CD8-positive, alpha-beta memory T cell (primary cell): ENCODE results near the gene TAGLN3. TPM values are rescaled to one million over a fixed set of nuclear protein-coding genes. Genes with fewer than 3 reads are reported as not detected.

ENCODE experiments used
- CTCF ChIA-PET: fragments of 350-600 bp; sonication (Branson Sonifier 250); formaldehyde crosslinking; loops from one replicate; lab custom pipeline; 2021; ENCODE audit warnings: antibody characterized with exemption; lab: Charles Lee
- POLR2A ChIA-PET: fragments of 350-600 bp; sonication (Branson Sonifier 250); formaldehyde crosslinking; loops from one replicate; lab custom pipeline; 2021; ENCODE audit warnings: antibody characterized with exemption; lab: Charles Lee
- DNase-seq, 5 donors: peaks; one replicate each; pipeline versions ENCODE4 v3.0.0 to v3.0.0-alpha.2; 2020 to 2022; ENCODE audit warnings: mixed read lengths in 1 of 5
- H3K27ac ChIP-seq: one replicate; pipeline ENCODE4 v1.7.0; 2013; ENCODE audit warnings: low read depth, mild to moderate bottlenecking, low read length, moderate library complexity
- H3K27me3 ChIP-seq: 2 replicates; pipeline ENCODE4 v1.7.0; 2013; ENCODE audit warnings: low read length, mild to moderate bottlenecking; ENCODE audit not compliant: insufficient read depth, poor library complexity, severe bottlenecking
- H3K36me3 ChIP-seq: 2 replicates; pipeline ENCODE4 v1.7.0; 2013; ENCODE audit warnings: mild to moderate bottlenecking, low read length, moderate library complexity; ENCODE audit not compliant: insufficient read depth
- H3K4me1 ChIP-seq: 2 replicates; pipeline ENCODE4 v1.7.0; 2013; ENCODE audit warnings: mild to moderate bottlenecking, low read length, moderate library complexity; ENCODE audit not compliant: insufficient read depth
- H3K4me3 ChIP-seq: 2 replicates; pipeline ENCODE4 v1.7.0; 2013; ENCODE audit warnings: mild to moderate bottlenecking, low read length
- H3K9me3 ChIP-seq: 2 replicates; pipeline ENCODE4 v1.7.0; 2013; ENCODE audit warnings: mild to moderate bottlenecking, low read length
- H3K27ac Mint-ChIP-seq, 8 donors: one replicate each; pipeline ENCODE4 v1.8.0; 2020 to 2021; ENCODE audit warnings: mixed read lengths in 8 of 8, mild to moderate bottlenecking in 6 of 8, inconsistent platforms in 3 of 8, moderate library complexity in 3 of 8
- H3K27me3 Mint-ChIP-seq, 2 donors: one replicate each; pipeline ENCODE4 v1.8.0; 2020 to 2021; ENCODE audit warnings: mixed read lengths in 2 of 2, mild to moderate bottlenecking in 1 of 2, moderate library complexity in 1 of 2
- H3K36me3 Mint-ChIP-seq, 3 donors: one replicate each; pipeline ENCODE4 v1.8.0; 2020 to 2021; ENCODE audit warnings: mixed read lengths in 3 of 3, inconsistent platforms in 1 of 3, mild to moderate bottlenecking in 1 of 3
- H3K4me1 Mint-ChIP-seq, 3 donors: one replicate each; pipeline ENCODE4 v1.8.0; 2020 to 2021; ENCODE audit warnings: mixed read lengths in 3 of 3, inconsistent platforms in 1 of 3, mild to moderate bottlenecking in 1 of 3
- H3K4me3 Mint-ChIP-seq, 7 donors: one replicate each; pipeline ENCODE4 v1.8.0; 2020 to 2021; ENCODE audit warnings: mixed read lengths in 7 of 7, mild to moderate bottlenecking in 6 of 7, moderate library complexity in 4 of 7, inconsistent platforms in 2 of 7
- H3K9me3 Mint-ChIP-seq, 5 donors: one replicate each; pipeline ENCODE4 v1.8.0; 2020 to 2022; ENCODE audit warnings: mixed read lengths in 5 of 5, mild to moderate bottlenecking in 3 of 5, moderate library complexity in 2 of 5, inconsistent platforms in 1 of 5
- polyA plus RNA-seq: library from polyadenylated mRNA; unstranded; fragments of 300-500 nt; fragmentation: Illumina TruSeq; gene quantifications from one replicate; pipeline ENCODE4 v1.2.3, GENCODE V29; 2021
- total RNA-seq, 2 experiments: library from RNA; stranded (reverse); gene quantifications; one replicate each; pipeline ENCODE4 v1.2.3, GENCODE V29; 2021

TAGLN3 gene
- total and polyA plus RNA-seq, 3 experiments from 2014 or later = not detected

- Histone ChIP-seq H3K4me1 (peaks cover 15% of the 10 kb centered on the region), H3K27ac (no peak overlapping the region), H3K9me3 (no peaks in the 10 kb centered on the region), H3K27me3 (no peaks in the 10 kb centered on the region), H3K4me3 (no peak overlapping the region), H3K36me3 (no peaks in the 10 kb centered on the region)
- peak overlapping the region in 4 of 7 donors; percentile 8 to 67 (median 46) for H3K4me3 Mint-ChIP-seq
- peaks cover 0 to 2% (median 0%) of the 10 kb centered on the region in 3 donors for H3K36me3 Mint-ChIP-seq
- DNase-seq = no peak
- peaks cover 22 to 25% (median 22%) of the 10 kb centered on the region in 3 donors for H3K4me1 Mint-ChIP-seq
- H3K9me3 Mint-ChIP-seq = no peaks in the 10 kb centered on the region
- no peak overlapping the region for H3K27ac Mint-ChIP-seq
- H3K27me3 Mint-ChIP-seq = peaks cover 0 to 5% of the 10 kb centered on the region in 2 donors
- POLR2A ChIA-PET = no interaction called here
- CTCF ChIA-PET = interaction anchor here (0.8 to 10.3 kb wide), 4 partner anchors 10 to 291 kb away, joined by 4 to 50 read pairs (median 6); no protein-coding TSS in a partner anchor
Observed at GRCh38 chr3:111999484-112000324, 982 bp downstream of the TAGLN3 start.

DNA sequence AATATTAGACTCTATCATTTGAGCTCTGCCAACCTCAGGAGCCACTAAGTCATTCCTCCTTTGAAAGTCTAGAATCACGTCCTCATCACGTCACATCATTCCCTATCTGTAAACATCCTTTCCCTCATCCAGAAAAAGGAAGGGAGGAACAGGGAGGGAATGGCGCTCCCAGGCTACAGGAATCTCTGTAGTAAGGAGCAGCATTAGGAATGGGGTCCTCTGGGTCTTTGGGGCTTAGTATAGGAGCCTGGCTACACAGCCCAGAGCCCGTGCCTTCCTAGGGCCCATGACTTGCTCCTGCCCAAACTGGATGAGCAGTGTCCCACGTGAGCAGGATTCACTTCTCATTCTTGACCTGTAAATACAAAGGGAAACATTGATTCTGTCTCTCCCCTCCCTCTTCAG is 1.6 kb downstream of the TAGLN3 start:
- H3K27me3 Mint-ChIP-seq = peaks cover 0 to 5% of the 10 kb centered on the region in 2 donors
- H3K4me1 Mint-ChIP-seq = peaks cover 22 to 25% (median 22%) of the 10 kb centered on the region in 3 donors

DNA sequence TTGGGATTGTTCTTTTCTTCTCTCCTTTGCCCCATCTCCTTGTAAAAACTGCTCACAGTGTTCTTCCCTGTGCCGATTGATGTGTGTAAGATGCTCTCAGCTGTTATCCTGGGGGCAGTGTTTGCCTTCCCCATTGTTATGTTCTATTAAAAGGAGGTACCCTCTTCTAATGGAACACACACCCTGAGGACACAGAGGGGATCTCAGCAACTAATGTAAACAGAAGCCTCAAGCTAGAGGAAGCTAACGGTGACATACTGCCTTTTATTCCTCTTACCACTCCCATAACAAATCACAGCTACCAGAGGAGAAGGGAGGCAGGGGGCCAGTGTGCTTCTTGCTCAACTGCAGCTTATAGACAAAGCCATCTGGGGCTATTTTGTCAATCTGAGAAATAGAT is 2.2 kb downstream of the TAGLN3 start:
- H3K4me3 ChIP-seq = no peak overlapping the region
- H3K4me3 Mint-ChIP-seq = no peak overlapping the region
- H3K36me3 ChIP-seq = no peaks in the 10 kb centered on the region
- no peaks in the 10 kb centered on the region for H3K36me3 Mint-ChIP-seq
- ChIA-PET CTCF (interaction anchor here (1.3 to 10.3 kb wide), 3 partner anchors 10 to 43 kb away, joined by 3 to 50 read pairs (median 4); no protein-coding TSS in a partner anchor), POLR2A (no interaction called here)
- no peaks in the 10 kb centered on the region for H3K9me3 Mint-ChIP-seq
- no peak for DNase-seq
- peaks cover 0 to 5% of the 10 kb centered on the region in 2 donors for H3K27me3 Mint-ChIP-seq
- H3K4me1 ChIP-seq = peaks cover 15% of the 10 kb centered on the region
- H3K9me3 ChIP-seq = no peaks in the 10 kb centered on the region
- peak overlapping the region in 2 of 8 donors; percentile 3 to 72 for H3K27ac Mint-ChIP-seq
- no peaks in the 10 kb centered on the region for H3K27me3 ChIP-seq
- peaks cover 22 to 25% (median 22%) of the 10 kb centered on the region in 3 donors for H3K4me1 Mint-ChIP-seq
- H3K27ac ChIP-seq = no peak overlapping the region

More for the DNA sequence above, 1.6 kb downstream of the TAGLN3 start:
- Histone ChIP-seq H3K36me3 (no peaks in the 10 kb centered on the region), H3K9me3 (no peaks in the 10 kb centered on the region), H3K4me3 (no peak overlapping the region), H3K27me3 (no peaks in the 10 kb centered on the region), H3K4me1 (peaks cover 15% of the 10 kb centered on the region), H3K27ac (no peak overlapping the region)
- H3K27ac Mint-ChIP-seq = no peak overlapping the region
- CTCF ChIA-PET = interaction anchor here (1.5 to 10.3 kb wide), 3 partner anchors 11 to 43 kb away, joined by 4 to 50 read pairs (median 9); no protein-coding TSS in a partner anchor
- no peaks in the 10 kb centered on the region for H3K9me3 Mint-ChIP-seq
- POLR2A ChIA-PET = no interaction called here
- no peaks in the 10 kb centered on the region for H3K36me3 Mint-ChIP-seq
- no peak for DNase-seq
- H3K4me3 Mint-ChIP-seq = no peak overlapping the region

- H3K27me3 Mint-ChIP-seq = peaks cover 0 to 5% of the 10 kb centered on the region in 2 donors
- DNase-seq = no peak
- no peaks in the 10 kb centered on the region for H3K36me3 ChIP-seq
- no peaks in the 10 kb centered on the region for H3K36me3 Mint-ChIP-seq
- ChIA-PET POLR2A (no interaction called here), CTCF (interaction anchor here (1.3 to 10.3 kb wide), 3 partner anchors 10 to 42 kb away, joined by 3 to 50 read pairs (median 4); no protein-coding TSS in a partner anchor)
- no peak overlapping the region for H3K4me3 Mint-ChIP-seq
- peaks cover 15% of the 10 kb centered on the region for H3K4me1 ChIP-seq
- H3K9me3 ChIP-seq = no peaks in the 10 kb centered on the region
- H3K9me3 Mint-ChIP-seq = no peaks in the 10 kb centered on the region
- no peak overlapping the region for H3K27ac ChIP-seq
- no peak overlapping the region for H3K4me3 ChIP-seq
- peaks cover 22 to 25% (median 22%) of the 10 kb centered on the region in 3 donors for H3K4me1 Mint-ChIP-seq
- H3K27ac Mint-ChIP-seq = peak overlapping the region in 1 of 8 donors; percentile 9
- H3K27me3 ChIP-seq = no peaks in the 10 kb centered on the region
Observed at GRCh38 chr3:112001526-112001925, 2.8 kb downstream of the TAGLN3 start.

DNA sequence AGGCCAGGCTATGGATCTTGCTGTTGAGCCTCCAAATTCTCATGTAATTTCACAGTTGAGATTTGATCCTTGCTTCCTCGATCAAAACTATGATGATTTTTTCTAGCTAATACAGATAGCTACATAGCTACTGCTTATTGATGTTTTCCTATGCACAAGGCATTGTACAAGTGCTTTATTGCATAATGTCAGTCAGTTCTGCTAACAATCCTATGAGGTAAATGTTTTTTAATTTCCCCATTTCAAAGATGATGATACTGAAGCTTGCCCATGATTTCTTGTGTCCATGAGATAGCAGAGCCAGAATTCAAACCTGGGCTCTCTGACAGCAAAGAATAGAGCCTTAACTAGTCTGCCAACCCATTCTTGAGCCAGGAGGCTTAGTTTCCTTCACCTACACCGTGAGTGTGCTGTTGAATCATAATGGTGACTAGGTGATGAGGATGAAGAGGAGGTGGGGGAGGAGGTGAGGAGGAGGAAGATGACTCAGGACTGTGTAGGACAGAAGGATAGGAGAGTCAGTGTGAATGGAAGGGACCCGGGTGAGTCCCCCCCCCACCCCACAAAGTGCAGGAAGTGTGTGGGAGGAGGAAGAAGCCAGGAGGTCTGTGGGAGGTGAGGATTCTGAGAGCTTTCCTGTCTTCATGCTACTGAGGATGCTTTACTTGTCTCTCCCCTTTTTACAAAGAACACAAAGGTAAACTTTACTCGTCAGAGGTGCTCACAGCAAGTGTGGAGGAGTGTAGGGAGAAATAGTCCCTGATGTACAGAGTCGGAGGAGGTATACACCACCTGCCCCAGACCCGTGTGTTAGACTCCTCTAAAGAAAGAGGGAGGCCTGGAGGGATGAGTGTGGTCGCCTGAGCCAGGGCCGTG is 3.6 kb downstream of the TAGLN3 start:
- H3K4me3 ChIP-seq = no peak overlapping the region
- POLR2A ChIA-PET = no interaction called here
- H3K9me3 ChIP-seq = no peaks in the 10 kb centered on the region
- Mint-ChIP-seq H3K9me3 (no peaks in the 10 kb centered on the region), H3K4me1 (peaks cover 22 to 25% (median 22%) of the 10 kb centered on the region in 3 donors), H3K36me3 (no peaks in the 10 kb centered on the region), H3K27me3 (peaks cover 0 to 5% of the 10 kb centered on the region in 2 donors), H3K4me3 (peak overlapping the region in 3 of 7 donors; percentile 14 to 51 (median 21)), H3K27ac (peak overlapping the region in 7 of 8 donors; percentile 1 to 82 (median 57))
- CTCF ChIA-PET = interaction anchor here (1.3 to 10.3 kb wide), 4 partner anchors 9 to 285 kb away, joined by 3 to 50 read pairs (median 4); no protein-coding TSS in a partner anchor
- H3K27me3 ChIP-seq = no peaks in the 10 kb centered on the region
- no peaks in the 10 kb centered on the region for H3K36me3 ChIP-seq
- H3K27ac ChIP-seq = no peak overlapping the region
- no peak for DNase-seq
- peaks cover 15% of the 10 kb centered on the region for H3K4me1 ChIP-seq

GRCh38 chr3:112003321-112004080 is 4.8 kb downstream of the TAGLN3 start:
- Histone ChIP-seq H3K4me1 (peaks cover 15% of the 10 kb centered on the region), H3K36me3 (no peaks in the 10 kb centered on the region), H3K27me3 (no peaks in the 10 kb centered on the region), H3K27ac (no peak overlapping the region), H3K4me3 (no peak overlapping the region), H3K9me3 (no peaks in the 10 kb centered on the region)
- peaks cover 22 to 25% (median 22%) of the 10 kb centered on the region in 3 donors for H3K4me1 Mint-ChIP-seq
- no peaks in the 10 kb centered on the region for H3K36me3 Mint-ChIP-seq
- H3K27ac Mint-ChIP-seq = peak overlapping the region in 6 of 8 donors; percentile 4 to 57 (median 28)
- DNase-seq = no peak
- H3K9me3 Mint-ChIP-seq = no peaks in the 10 kb centered on the region
- peaks cover 0 to 5% of the 10 kb centered on the region in 2 donors for H3K27me3 Mint-ChIP-seq
- ChIA-PET POLR2A (no interaction called here), CTCF (interaction anchor here (1.0 to 10.3 kb wide), 5 partner anchors 10 to 286 kb away, joined by 3 to 50 read pairs (median 5); no protein-coding TSS in a partner anchor)
- H3K4me3 Mint-ChIP-seq = no peak overlapping the region

DNA sequence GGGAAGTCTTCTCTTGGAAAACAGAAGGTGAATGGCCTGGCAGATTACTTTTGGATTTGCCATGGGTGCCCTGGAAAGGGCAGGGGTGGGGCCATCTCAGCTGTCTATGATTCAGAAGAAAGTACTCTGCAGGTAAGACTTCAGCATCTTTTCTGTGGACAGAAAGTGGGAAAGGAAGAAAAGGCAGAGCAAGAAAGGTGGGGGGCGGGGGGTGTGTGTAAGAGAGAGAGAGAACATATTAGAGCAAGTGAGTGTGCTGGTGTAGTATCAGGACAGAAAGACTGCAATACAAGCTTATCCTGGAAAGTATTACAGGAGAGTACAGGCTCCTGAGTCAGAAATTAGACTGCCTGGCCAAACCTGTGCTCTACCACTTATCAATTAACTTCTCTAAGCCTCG is 5.5 kb downstream of the TAGLN3 start:
- H3K27me3 Mint-ChIP-seq = peaks cover 0 to 5% of the 10 kb centered on the region in 2 donors
- H3K4me3 Mint-ChIP-seq = no peak overlapping the region
- no peaks in the 10 kb centered on the region for H3K9me3 Mint-ChIP-seq
- H3K36me3 ChIP-seq = no peaks in the 10 kb centered on the region
- no peak overlapping the region for H3K27ac ChIP-seq
- ChIA-PET CTCF (interaction anchor here (0.7 to 10.3 kb wide), 5 partner anchors 9 to 31 kb away, joined by 3 to 50 read pairs (median 3); no protein-coding TSS in a partner anchor), POLR2A (no interaction called here)
- no peaks in the 10 kb centered on the region for H3K27me3 ChIP-seq
- H3K4me3 ChIP-seq = no peak overlapping the region
- no peaks in the 10 kb centered on the region for H3K9me3 ChIP-seq
- peaks cover 15% of the 10 kb centered on the region for H3K4me1 ChIP-seq
- peaks cover 22 to 25% (median 22%) of the 10 kb centered on the region in 3 donors for H3K4me1 Mint-ChIP-seq
- peak overlapping the region in 1 of 8 donors; percentile 31 for H3K27ac Mint-ChIP-seq
- no peaks in the 10 kb centered on the region for H3K36me3 Mint-ChIP-seq
- DNase-seq = no peak
